ENCODE data around the gene PKP3. TPM values are rescaled to one million over a fixed set of nuclear protein-coding genes. Genes with fewer than 3 reads are reported as not detected.
"Not testable (repeated sequence)": the region's sequence is repeated elsewhere in the genome, so short reads cannot be mapped to it uniquely, and the experiment has no call there.

The PKP3 gene
- total and polyA plus RNA-seq, 7 experiments from 2014 or later = not detected

DNA sequence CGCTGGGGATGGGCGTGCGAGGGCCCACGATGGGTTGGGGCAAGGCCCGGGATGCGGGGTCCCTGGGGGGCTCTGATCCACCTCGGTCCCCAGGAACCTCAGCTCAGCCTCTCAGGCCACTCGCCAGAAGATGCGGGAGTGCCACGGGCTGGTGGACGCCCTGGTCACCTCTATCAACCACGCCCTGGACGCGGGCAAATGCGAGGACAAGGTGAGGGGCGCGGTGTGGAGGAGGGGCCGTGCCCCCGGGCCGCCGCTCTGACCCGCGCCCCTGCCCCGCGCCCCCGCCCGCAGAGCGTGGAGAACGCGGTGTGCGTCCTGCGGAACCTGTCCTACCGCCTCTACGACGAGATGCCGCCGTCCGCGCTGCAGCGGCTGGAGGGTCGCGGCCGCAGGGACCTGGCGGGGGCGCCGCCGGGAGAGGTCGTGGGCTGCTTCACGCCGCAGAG, 6.3 kb downstream of the PKP3 start:
- intact Hi-C loops (cut with micrococcal nuclease) = no loop called here
- ChIA-PET CTCF (no interaction called here), POLR2A (no interaction called here)
- no peak overlapping the region for H3K4me3 ChIP-seq (ENCODE audit: low read length)
- no peaks in the 10 kb centered on the region for H3K9me3 ChIP-seq (ENCODE audit: control insufficient read depth in 2 of 3, low read length in 3 of 3)
- Mint-ChIP-seq H3K27me3 (peaks cover 0 to 9% (median 0%) of the 10 kb centered on the region in 5 donors), H3K27ac (no peak overlapping the region), H3K9me3 (peaks cover 0 to 2% (median 0%) of the 10 kb centered on the region in 11 donors), H3K4me1 (peaks cover 0 to 13% (median 2%) of the 10 kb centered on the region in 7 donors), H3K4me3 (no peak overlapping the region), H3K36me3 (peaks cover 0 to under 1% (median 0%) of the 10 kb centered on the region in 5 donors)
- H3K27me3 ChIP-seq (ENCODE audit: control insufficient read depth in 2 of 2, insufficient read depth in 2 of 2, low read length in 2 of 2) = no peaks in the 10 kb centered on the region
- peaks cover 0 to under 1% of the 10 kb centered on the region in 2 donors for H3K4me1 ChIP-seq (ENCODE audit: control insufficient read depth in 2 of 2, insufficient read depth in 2 of 2, low read length in 2 of 2)
- peaks cover 0 to 5% (median 0%) of the 10 kb centered on the region in 3 experiments for H3K36me3 ChIP-seq (ENCODE audit: control insufficient read depth in 2 of 3, insufficient read depth in 3 of 3, low read length in 3 of 3)
- H3K27ac ChIP-seq (ENCODE audit: low read depth, low read length) = no peak overlapping the region
- no peak for ATAC-seq
- DNase-seq = peak in 1 of 9 donors; percentile 5

DNA sequence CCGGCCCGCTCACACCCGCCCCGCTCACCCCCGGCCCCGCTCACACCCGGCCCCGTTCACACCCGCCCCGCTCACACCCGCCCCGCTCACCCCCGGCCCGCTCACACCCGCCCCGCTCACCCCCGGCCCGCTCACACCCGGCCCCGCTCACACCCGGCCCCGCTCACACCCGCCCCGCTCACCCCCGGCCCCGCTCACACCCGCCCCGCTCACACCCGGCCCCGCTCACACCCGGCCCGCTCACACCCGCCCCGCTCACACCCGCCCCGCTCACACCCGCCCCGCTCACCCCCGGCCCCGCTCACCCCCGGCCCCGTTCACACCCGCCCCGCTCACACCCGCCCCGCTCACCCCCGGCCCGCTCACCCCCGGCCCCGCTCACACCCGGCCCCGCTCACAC, 7.2 kb downstream of the PKP3 start:
- H3K9me3 Mint-ChIP-seq; H3K36me3 Mint-ChIP-seq; H3K4me1 ChIP-seq (ENCODE audit: control insufficient read depth in 2 of 2, insufficient read depth in 2 of 2, low read length in 2 of 2); H3K27me3 Mint-ChIP-seq; H3K9me3 ChIP-seq (ENCODE audit: control insufficient read depth in 2 of 3, low read length in 3 of 3); H3K4me3 Mint-ChIP-seq; intact Hi-C loops (cut with micrococcal nuclease); H3K27ac ChIP-seq (ENCODE audit: low read depth, low read length); ATAC-seq; POLR2A ChIA-PET; CTCF ChIA-PET; DNase-seq; H3K27ac Mint-ChIP-seq; H3K4me3 ChIP-seq (ENCODE audit: low read length); H3K27me3 ChIP-seq (ENCODE audit: control insufficient read depth in 2 of 2, insufficient read depth in 2 of 2, low read length in 2 of 2): not testable (repeated sequence)
- peaks cover 0 to 16% (median 7%) of the 10 kb centered on the region in 7 donors for H3K4me1 Mint-ChIP-seq
- H3K36me3 ChIP-seq (ENCODE audit: control insufficient read depth in 2 of 3, insufficient read depth in 3 of 3, low read length in 3 of 3) = peaks cover 0 to 13% (median 0%) of the 10 kb centered on the region in 3 experiments

DNA sequence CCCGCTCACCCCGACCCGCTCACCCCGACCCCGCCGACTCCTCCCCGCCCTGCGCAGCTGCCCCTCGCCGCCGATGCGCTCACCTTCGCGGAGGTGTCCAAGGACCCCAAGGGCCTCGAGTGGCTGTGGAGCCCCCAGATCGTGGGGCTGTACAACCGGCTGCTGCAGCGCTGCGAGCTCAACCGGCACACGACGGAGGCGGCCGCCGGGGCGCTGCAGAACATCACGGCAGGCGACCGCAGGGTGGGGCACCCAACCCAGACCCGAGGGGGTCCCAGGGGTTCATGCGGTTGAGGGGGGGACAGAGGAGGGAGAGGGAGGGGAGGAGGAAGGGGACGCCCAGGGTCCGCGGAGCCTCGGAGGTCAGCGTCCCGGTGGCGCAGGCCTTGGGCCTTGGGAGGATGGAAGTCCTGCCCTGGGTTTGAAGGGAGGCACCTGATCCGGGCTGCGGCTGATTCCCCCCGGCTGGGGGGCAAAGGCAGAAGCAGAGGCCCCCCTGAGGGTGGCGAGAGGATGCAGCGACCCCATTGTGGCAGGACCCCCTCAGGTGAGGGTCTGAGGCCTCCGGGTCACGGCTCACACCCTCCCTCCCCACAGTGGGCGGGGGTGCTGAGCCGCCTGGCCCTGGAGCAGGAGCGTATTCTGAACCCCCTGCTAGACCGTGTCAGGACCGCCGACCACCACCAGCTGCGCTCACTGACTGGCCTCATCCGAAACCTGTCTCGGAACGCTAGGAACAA, 9.2 kb downstream of the PKP3 start:
- H3K27ac ChIP-seq (ENCODE audit: low read depth, low read length) = no peak overlapping the region
- ATAC-seq (no peak), DNase-seq (peak in 2 of 9 donors; percentile 6 to 8)
- Mint-ChIP-seq H3K9me3 (peaks cover 0 to 2% (median 0%) of the 10 kb centered on the region in 11 donors), H3K4me3 (no peak overlapping the region), H3K27me3 (peaks cover 0 to 9% (median 0%) of the 10 kb centered on the region in 5 donors), H3K27ac (no peak overlapping the region), H3K36me3 (peaks cover 0 to 2% (median 0%) of the 10 kb centered on the region in 5 donors), H3K4me1 (peaks cover 0 to 12% (median 8%) of the 10 kb centered on the region in 7 donors)
- peaks cover 9 to 13% of the 10 kb centered on the region in 2 donors for H3K4me1 ChIP-seq (ENCODE audit: control insufficient read depth in 2 of 2, insufficient read depth in 2 of 2, low read length in 2 of 2)
- no peak overlapping the region for H3K4me3 ChIP-seq (ENCODE audit: low read length)
- H3K36me3 ChIP-seq (ENCODE audit: control insufficient read depth in 2 of 3, insufficient read depth in 3 of 3, low read length in 3 of 3) = peaks cover 0 to 13% (median 0%) of the 10 kb centered on the region in 3 experiments
- no peaks in the 10 kb centered on the region for H3K27me3 ChIP-seq (ENCODE audit: control insufficient read depth in 2 of 2, insufficient read depth in 2 of 2, low read length in 2 of 2)
- ChIA-PET CTCF (no interaction called here), POLR2A (interaction anchor here (4.1 to 7.7 kb wide), 2 partner anchors 12 to 46 kb away, joined by 29 to 109 read pairs; partner anchors contain the start of genes PTDSS2 and SIGIRR)
- intact Hi-C loops (cut with micrococcal nuclease) = no loop called here
- no peaks in the 10 kb centered on the region for H3K9me3 ChIP-seq (ENCODE audit: control insufficient read depth in 2 of 3, low read length in 3 of 3)

DNA sequence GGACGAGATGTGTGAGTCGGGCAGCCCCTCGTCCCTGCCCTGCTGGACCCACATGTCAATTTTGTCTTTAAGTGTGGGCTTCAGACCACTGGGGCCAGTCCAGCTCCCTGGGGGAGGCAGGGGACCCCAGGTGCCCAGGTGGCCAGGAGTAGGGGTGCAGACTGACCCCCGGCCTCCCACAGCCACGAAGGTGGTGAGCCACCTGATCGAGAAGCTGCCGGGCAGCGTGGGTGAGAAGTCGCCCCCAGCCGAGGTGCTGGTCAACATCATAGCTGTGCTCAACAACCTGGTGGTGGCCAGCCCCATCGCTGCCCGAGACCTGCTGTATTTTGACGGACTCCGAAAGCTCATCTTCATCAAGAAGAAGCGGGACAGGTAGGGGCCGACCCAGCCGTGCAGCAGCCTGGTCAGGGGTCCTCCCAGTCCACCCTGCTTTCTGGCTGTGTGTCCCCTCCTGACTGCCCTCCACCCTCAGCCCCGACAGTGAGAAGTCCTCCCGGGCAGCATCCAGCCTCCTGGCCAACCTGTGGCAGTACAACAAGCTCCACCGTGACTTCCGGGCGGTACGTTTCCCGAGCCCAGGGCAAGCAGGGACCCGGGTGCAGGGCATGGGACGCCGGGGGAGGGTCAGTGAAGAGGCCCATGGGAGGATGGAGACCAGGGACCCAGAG, 9.9 kb downstream of the PKP3 start:
- H3K27ac Mint-ChIP-seq = peak overlapping the region in 4 of 9 donors; percentile 17 to 75 (median 52)
- H3K27ac ChIP-seq (ENCODE audit: low read depth, low read length) = no peak overlapping the region
- peaks cover 0 to 6% (median 0%) of the 10 kb centered on the region in 5 donors for H3K27me3 Mint-ChIP-seq
- peaks cover 0 to 19% (median 0%) of the 10 kb centered on the region in 3 experiments for H3K36me3 ChIP-seq (ENCODE audit: control insufficient read depth in 2 of 3, insufficient read depth in 3 of 3, low read length in 3 of 3)
- ATAC-seq (no peak), DNase-seq (peak in 2 of 9 donors; percentile 7 to 11)
- H3K4me1 ChIP-seq (ENCODE audit: control insufficient read depth in 2 of 2, insufficient read depth in 2 of 2, low read length in 2 of 2) = peaks cover 9 to 13% of the 10 kb centered on the region in 2 donors
- H3K9me3 ChIP-seq (ENCODE audit: control insufficient read depth in 2 of 3, low read length in 3 of 3) = no peaks in the 10 kb centered on the region
- CTCF ChIA-PET = no interaction called here
- H3K36me3 Mint-ChIP-seq = peaks cover 0 to 2% (median 0%) of the 10 kb centered on the region in 5 donors
- intact Hi-C loops (cut with micrococcal nuclease) = no loop called here
- no peak overlapping the region for H3K4me3 Mint-ChIP-seq
- H3K9me3 Mint-ChIP-seq = no peaks in the 10 kb centered on the region
- H3K27me3 ChIP-seq (ENCODE audit: control insufficient read depth in 2 of 2, insufficient read depth in 2 of 2, low read length in 2 of 2) = no peaks in the 10 kb centered on the region
- peaks cover 0 to 17% (median 9%) of the 10 kb centered on the region in 7 donors for H3K4me1 Mint-ChIP-seq
- POLR2A ChIA-PET = interaction anchor here (0.9 to 7.7 kb wide), 4 partner anchors 11 to 197 kb away, joined by 3 to 109 read pairs (median 16); partner anchors contain the start of genes BET1L, PTDSS2, RIC8A and SIGIRR
- no peak overlapping the region for H3K4me3 ChIP-seq (ENCODE audit: low read length)

DNA sequence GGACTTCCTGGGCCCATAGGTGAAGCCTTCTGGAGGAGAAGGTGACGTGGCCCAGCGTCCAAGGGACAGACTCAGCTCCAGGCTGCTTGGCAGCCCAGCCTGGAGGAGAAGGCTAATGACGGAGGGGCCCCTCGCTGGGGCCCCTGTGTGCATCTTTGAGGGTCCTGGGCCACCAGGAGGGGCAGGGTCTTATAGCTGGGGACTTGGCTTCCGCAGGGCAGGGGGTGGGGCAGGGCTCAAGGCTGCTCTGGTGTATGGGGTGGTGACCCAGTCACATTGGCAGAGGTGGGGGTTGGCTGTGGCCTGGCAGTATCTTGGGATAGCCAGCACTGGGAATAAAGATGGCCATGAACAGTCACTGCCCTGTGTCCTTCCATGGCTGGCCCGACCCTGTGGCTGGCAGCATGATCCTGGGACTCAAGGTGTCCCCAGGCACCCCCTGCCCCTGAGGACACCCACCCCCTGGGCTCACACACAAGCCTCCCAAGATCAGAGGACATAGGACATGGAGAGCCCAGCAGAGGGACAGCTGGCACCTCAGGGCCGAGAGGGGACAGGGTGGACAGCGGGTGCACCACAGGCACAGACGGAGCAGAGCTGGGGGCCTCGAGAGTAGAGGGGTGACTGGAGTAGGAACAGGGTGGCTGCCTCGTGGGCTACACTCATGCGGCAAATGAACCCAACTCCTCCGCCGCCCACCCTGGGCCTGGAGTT, 10.7 kb downstream of the PKP3 start:
- peak overlapping the region; percentile 17 for H3K27ac ChIP-seq (ENCODE audit: low read depth, low read length)
- no peaks in the 10 kb centered on the region for H3K9me3 ChIP-seq (ENCODE audit: control insufficient read depth in 2 of 3, low read length in 3 of 3)
- Mint-ChIP-seq H3K27me3 (peaks cover 0 to 2% (median 0%) of the 10 kb centered on the region in 5 donors), H3K4me3 (peak overlapping the region in 2 of 10 donors; percentile 39 to 53), H3K9me3 (no peaks in the 10 kb centered on the region), H3K36me3 (peaks cover 0 to 2% (median 0%) of the 10 kb centered on the region in 5 donors), H3K27ac (peak overlapping the region in 7 of 9 donors; percentile 51 to 82 (median 70)), H3K4me1 (peaks cover 2 to 21% (median 7%) of the 10 kb centered on the region in 7 donors)
- DNase-seq = peak in 2 of 9 donors; percentile 6 to 8
- intact Hi-C loops (cut with micrococcal nuclease) = loop anchor here in 1 of 2 donors (5.0 kb wide), 2 partner anchors 137 to 318 kb away; no protein-coding TSS in a partner anchor
- no peak overlapping the region for H3K4me3 ChIP-seq (ENCODE audit: low read length)
- CTCF ChIA-PET = interaction anchor here (3.3 kb wide), 1 partner anchor 45 kb away, joined by 36 read pairs; the partner anchor contains the start of gene PTDSS2
- no peak for ATAC-seq
- H3K4me1 ChIP-seq (ENCODE audit: control insufficient read depth in 2 of 2, insufficient read depth in 2 of 2, low read length in 2 of 2) = peaks cover 9 to 13% of the 10 kb centered on the region in 2 donors
- peaks cover 0 to 27% (median 0%) of the 10 kb centered on the region in 3 experiments for H3K36me3 ChIP-seq (ENCODE audit: control insufficient read depth in 2 of 3, insufficient read depth in 3 of 3, low read length in 3 of 3)
- POLR2A ChIA-PET = interaction anchor here (0.7 to 7.7 kb wide), 6 partner anchors 8 to 198 kb away, joined by 3 to 109 read pairs (median 4); partner anchors contain the start of genes BET1L, PTDSS2, RIC8A and SIGIRR
- no peaks in the 10 kb centered on the region for H3K27me3 ChIP-seq (ENCODE audit: control insufficient read depth in 2 of 2, insufficient read depth in 2 of 2, low read length in 2 of 2)

Data from naive thymus-derived CD4-positive, alpha-beta T cell (primary cell).